Activated naive CD8-positive, alpha-beta T cell treated with anti-CD3 and anti-CD28 coated beads, Interleukin-2, amount 10 ng/mL, durations not matched to agents 7 days and 5 days (primary cell): ENCODE data around the gene IRX4. TPM values are rescaled to one million over a fixed set of nuclear protein-coding genes. Genes with fewer than 3 reads are reported as not detected.

Experiments used
- ATAC-seq: fragments of 150-1000 bp; cut with Tn5 transposase; one replicate; pipeline ENCODE4 v1.10.0; 2021; ENCODE audit warnings: low read depth, moderate library complexity
- POLR2A ChIA-PET: fragments of 350-600 bp; sonication (Branson Sonifier 250); formaldehyde crosslinking; loops from one replicate; lab custom pipeline; 2021; ENCODE audit warnings: antibody characterized with exemption; lab: Charles Lee
- DNase-seq: peaks from one replicate; pipeline ENCODE4 v3.0.0; 2021
- H3K27ac Mint-ChIP-seq: one replicate; pipeline ENCODE4 v1.8.0; 2022; ENCODE audit warnings: mild to moderate bottlenecking, mixed read lengths
- H3K27me3 Mint-ChIP-seq: one replicate; pipeline ENCODE4 v1.8.0; 2022; ENCODE audit warnings: mild to moderate bottlenecking, moderate library complexity, mixed read lengths
- H3K36me3 Mint-ChIP-seq: one replicate; pipeline ENCODE4 v1.8.0; 2021; ENCODE audit warnings: mild to moderate bottlenecking, mixed read lengths
- H3K4me1 Mint-ChIP-seq: one replicate; pipeline ENCODE4 v1.8.0; 2021; ENCODE audit warnings: mixed read lengths
- H3K4me3 Mint-ChIP-seq: one replicate; pipeline ENCODE4 v1.8.0; 2022; ENCODE audit warnings: mild to moderate bottlenecking, moderate library complexity, mixed read lengths
- H3K9me3 Mint-ChIP-seq: one replicate; pipeline ENCODE4 v1.8.0; 2021; ENCODE audit warnings: mixed read lengths
- total RNA-seq, 2 experiments: library from RNA; stranded (reverse); gene quantifications; one replicate each; pipeline ENCODE4 v1.2.3, GENCODE V29; 2021

Gene IRX4
- total RNA-seq, 2 experiments from 2014 or later, result not detected

DNA sequence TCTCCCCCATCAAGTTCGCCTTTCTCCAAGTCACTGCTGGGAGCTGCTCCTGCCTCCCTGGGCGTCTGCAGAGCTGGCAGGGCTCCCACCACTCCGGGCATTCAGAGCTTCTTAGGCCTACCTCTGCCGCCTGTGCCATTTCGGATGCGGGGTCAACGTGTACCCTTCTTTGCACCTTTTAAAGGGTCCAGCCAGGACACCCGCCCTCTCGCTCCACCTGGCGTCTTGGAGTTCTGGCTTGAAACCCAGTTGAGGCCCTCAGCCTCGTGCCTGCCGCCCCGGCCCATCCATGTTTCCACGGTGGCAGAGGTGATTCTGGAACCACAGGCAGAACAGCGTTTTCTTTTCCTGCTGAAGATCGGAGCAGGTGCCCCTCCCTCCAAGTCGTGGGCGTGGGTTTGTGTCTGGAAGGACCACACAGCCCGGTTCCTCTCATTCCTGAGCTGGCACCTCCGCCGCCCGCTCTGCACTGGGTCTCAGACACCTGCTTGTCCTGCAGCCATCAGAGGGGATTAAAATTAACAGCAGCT, 48.6 kb downstream of the IRX4 start:
- no peak for DNase-seq
- no peak overlapping the region for H3K27ac Mint-ChIP-seq
- H3K27me3 Mint-ChIP-seq, result peaks cover 3% of the 10 kb centered on the region

DNA sequence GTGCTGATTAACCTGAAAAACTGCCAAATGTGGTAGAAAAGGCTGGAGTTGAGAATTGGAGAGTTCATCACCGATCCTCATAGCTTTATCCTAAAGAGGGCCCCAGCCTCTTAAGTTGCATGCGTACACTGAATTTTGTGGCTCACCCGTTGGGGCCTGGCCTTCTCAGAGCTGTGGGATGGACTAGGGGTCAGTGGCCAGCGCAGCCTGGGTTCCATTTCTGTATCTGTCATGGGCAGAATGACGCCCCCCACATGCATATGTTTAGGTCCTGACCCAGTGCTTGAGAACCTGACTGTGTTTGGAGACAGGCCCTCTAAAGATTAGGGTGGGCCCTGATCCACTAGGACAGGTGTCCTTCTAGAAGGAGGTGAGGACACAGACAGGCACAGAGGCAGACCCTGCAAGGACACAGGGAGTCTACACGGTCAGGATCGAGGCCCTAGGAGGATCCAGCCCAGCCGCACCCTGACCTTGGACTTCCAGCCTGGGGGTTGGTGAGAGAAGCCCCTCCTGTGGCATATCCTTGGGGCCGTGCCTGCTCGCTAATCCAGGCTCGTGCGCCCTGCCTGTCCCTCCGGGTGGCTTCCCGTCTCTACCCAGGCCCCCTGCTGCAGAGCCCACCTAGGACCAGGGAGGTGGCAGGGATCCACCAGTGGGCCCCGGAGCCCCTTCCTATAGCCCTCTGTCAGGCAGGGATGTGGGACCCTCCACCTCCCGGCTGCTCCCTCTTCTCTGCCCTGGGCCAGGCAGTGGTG, 49.3 kb downstream of the IRX4 start:
- DNase-seq (no peak), ATAC-seq (no peak)
- H3K27me3 Mint-ChIP-seq, result peaks cover 3% of the 10 kb centered on the region
- H3K27ac Mint-ChIP-seq, result no peak overlapping the region
- no peak overlapping the region for H3K4me3 Mint-ChIP-seq
- H3K9me3 Mint-ChIP-seq, result no peaks in the 10 kb centered on the region
- POLR2A ChIA-PET, result no interaction called here
- no peaks in the 10 kb centered on the region for H3K4me1 Mint-ChIP-seq
- no peaks in the 10 kb centered on the region for H3K36me3 Mint-ChIP-seq

More for the DNA sequence above, 48.6 kb downstream of the IRX4 start:
- POLR2A ChIA-PET, result no interaction called here
- H3K36me3 Mint-ChIP-seq, result no peaks in the 10 kb centered on the region
- no peak for ATAC-seq
- no peaks in the 10 kb centered on the region for H3K4me1 Mint-ChIP-seq
- no peak overlapping the region for H3K4me3 Mint-ChIP-seq
- H3K9me3 Mint-ChIP-seq, result no peaks in the 10 kb centered on the region

DNA sequence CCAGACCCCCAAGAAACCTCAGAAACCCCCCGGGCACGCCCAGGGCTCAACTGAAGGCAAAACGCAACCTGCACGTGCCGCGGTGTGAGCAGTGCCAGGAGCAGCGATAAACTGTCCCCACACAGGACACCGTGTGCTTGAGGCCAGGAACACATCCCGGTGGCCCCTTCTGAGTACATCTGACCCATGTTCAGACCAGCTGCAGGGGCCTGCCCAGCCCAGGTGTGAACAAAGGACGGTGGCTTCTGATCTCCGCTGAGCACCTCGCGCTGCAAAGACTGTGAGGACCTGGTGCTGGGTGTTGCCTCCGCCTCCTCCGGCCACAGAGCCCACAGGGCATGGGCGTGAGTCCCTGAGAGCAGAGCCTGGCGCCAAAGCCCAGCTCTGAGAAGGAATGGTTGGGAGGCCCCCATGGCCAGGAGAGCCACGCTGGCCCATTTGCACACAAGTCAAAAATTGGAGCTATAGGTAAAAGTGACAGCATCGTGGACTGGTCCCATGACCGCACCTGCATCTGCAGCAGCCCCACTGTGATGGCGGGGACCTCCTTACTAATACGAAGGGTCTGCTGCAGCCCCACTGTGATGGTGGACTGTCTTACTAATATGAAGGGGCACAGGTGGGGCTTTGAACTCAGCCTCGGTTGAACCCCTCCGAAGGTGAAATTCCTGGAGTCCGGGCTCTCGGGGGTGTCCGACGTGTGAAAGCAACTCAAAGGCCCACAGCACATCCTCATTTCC, 50.0 kb downstream of the IRX4 start:
- no peak overlapping the region for H3K4me3 Mint-ChIP-seq

DNA sequence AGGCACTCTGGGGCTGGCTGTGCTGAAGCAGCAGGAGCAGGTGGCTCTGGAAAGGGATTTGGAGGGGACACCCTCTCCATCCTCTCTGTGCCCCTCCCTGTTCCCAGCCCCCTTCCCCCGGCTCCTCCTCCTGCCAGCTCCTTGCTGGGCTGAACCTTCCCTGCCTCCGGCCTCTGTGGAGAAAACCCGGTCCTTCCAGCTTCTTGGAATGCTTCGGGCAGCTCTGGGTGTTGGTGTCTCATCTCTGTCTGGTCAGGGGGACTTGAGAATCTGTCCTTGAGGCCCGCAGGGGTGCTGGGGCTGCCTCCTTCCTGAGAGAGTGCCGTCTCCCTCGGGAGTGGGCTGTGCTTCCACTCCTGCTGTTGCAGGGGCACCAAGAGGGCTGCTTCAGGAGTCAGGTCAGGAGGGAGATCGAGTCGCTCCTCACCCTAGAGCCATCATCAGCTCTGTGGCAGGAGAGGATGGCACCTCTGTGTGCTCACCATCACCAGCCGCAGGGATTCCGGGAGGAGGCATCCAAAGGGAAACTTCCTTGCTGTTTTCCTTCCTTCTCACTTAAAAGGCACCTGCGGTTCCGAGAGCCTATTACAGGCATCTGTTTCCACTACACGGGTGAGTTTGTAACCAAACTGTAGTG, 50.9 kb downstream of the IRX4 start:
- Mint-ChIP-seq H3K4me1 (no peaks in the 10 kb centered on the region), H3K4me3 (no peak overlapping the region), H3K27me3 (peaks cover 3% of the 10 kb centered on the region), H3K36me3 (no peaks in the 10 kb centered on the region), H3K9me3 (no peaks in the 10 kb centered on the region), H3K27ac (no peak overlapping the region)
- POLR2A ChIA-PET, result no interaction called here
- no peak for DNase-seq
- no peak for ATAC-seq

More for the DNA sequence above, 50.0 kb downstream of the IRX4 start:
- Mint-ChIP-seq H3K36me3 (no peaks in the 10 kb centered on the region), H3K27me3 (peaks cover 3% of the 10 kb centered on the region), H3K4me1 (no peaks in the 10 kb centered on the region), H3K9me3 (no peaks in the 10 kb centered on the region), H3K27ac (no peak overlapping the region)
- ATAC-seq (no peak), DNase-seq (no peak)
- POLR2A ChIA-PET, result no interaction called here

DNA sequence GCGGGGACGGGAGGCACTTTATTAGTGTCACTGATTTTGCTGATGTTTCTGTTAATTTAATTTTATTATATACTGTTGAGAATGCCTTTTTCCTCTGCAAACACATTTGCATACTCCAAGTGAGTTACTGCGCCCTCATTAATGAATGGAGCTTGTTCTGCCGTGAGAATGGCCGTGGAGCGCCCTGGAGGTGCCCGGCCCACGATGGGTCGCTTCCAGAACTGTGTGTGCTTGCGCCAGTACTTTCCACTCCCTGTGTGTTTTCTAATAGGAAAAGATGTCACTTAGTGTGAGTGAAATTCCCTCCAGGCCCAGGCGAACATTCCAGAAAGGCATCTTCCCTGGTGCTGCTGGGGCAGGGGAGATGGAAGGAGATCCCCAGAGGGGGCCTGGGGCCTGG, 51.5 kb downstream of the IRX4 start:
- ATAC-seq (no peak), DNase-seq (no peak)
- POLR2A ChIA-PET, result no interaction called here
- no peak overlapping the region for H3K27ac Mint-ChIP-seq
- no peaks in the 10 kb centered on the region for H3K9me3 Mint-ChIP-seq
- H3K4me3 Mint-ChIP-seq, result no peak overlapping the region
- H3K27me3 Mint-ChIP-seq, result peaks cover 3% of the 10 kb centered on the region
- H3K4me1 Mint-ChIP-seq, result no peaks in the 10 kb centered on the region
- no peaks in the 10 kb centered on the region for H3K36me3 Mint-ChIP-seq

DNA sequence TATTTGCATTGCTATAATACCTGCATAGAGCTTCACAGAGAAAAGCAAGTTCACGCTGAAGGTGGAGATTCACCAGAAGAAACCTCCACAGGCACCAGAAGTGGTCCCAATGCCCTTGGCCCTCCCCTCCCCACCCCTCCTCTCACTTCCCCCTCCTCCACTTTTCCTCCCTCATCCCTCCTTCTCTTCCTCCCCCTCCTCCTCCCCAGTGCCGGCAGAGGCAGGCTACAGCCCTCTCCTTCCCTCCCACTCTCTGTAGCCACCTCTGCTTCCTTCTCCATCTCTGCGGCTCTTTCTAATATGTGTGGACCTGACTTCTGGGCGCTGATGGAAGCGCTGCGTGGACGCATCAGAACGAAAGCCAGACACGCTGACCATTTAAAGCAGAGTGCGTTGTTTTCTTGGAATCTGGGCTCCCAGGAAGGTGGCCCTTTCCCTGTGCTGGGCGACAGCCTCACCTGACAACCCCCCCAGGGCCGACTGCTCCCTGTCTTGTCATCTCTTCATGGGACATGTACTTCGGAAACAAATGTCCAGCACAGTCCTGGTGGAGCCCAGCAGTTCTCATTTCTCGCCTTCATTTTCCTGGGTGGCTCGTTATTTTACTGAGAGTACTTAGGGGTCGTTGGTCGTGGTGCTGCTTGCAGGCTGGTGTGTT, 52.0 kb downstream of the IRX4 start:
- H3K4me3 Mint-ChIP-seq, result no peak overlapping the region
- no peaks in the 10 kb centered on the region for H3K36me3 Mint-ChIP-seq
- DNase-seq (no peak), ATAC-seq (no peak)
- no peak overlapping the region for H3K27ac Mint-ChIP-seq
- H3K9me3 Mint-ChIP-seq, result no peaks in the 10 kb centered on the region
- POLR2A ChIA-PET, result no interaction called here
- peaks cover 3% of the 10 kb centered on the region for H3K27me3 Mint-ChIP-seq
- H3K4me1 Mint-ChIP-seq, result no peaks in the 10 kb centered on the region

DNA sequence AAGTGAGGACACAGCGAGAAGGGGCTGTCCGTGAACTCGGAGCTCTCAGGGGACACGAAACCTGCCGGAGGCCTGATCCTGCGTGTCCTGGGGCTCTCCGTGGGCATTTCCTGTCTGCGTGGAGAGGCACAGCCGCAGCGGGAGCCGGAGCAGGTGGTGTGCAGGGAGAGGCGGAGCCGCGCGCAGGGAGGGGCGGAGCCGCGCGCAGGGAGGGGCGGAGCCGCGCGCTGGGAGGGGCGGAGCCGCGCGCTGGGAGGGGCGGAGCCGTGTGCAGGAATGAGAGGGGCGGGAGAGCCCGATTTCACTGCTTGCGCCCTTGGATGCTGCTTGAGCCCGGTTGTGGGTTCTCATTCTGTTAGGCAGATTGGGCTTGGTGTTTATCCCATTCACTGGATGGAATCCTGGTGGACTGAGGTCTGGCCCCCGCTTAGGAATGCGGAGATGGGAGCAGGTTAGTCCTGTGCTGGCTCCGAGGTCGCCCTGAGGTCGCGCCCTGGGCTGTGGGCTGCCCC, 54.8 kb downstream of the IRX4 start:
- POLR2A ChIA-PET, result interaction anchor here (0.7 kb wide), 1 partner anchor 26 kb away, joined by 3 read pairs; the partner anchor contains the start of gene NDUFS6
- no peak overlapping the region for H3K27ac Mint-ChIP-seq
- H3K36me3 Mint-ChIP-seq, result peaks cover 2% of the 10 kb centered on the region

More for the DNA sequence above, 54.8 kb downstream of the IRX4 start:
- Mint-ChIP-seq H3K27me3 (no peaks in the 10 kb centered on the region), H3K4me3 (no peak overlapping the region), H3K9me3 (no peaks in the 10 kb centered on the region), H3K4me1 (no peaks in the 10 kb centered on the region)
- DNase-seq, result no peak
- ATAC-seq, result no peak

Other genes with a start within 250 kb of the IRX4 start
- 10 to 100 TPM; 47.1 to 51.2 TPM for gene MRPL36, start 83.1 kb downstream of the IRX4 start, total RNA-seq
- 10 to 100 TPM; 24.7 to 27.7 TPM for gene NDUFS6, start 81.5 kb downstream of the IRX4 start, total RNA-seq